Prostate gland (tissue), 2 donors: ENCODE data around the gene UBA5.

Source experiments
- POLR2A ChIP-seq: fragments of 450-650 bp; IDR thresholded peaks from one replicate; pipeline ENCODE4 v1.6.1; 2016; ENCODE audit warnings: antibody characterized with exemption, mild to moderate bottlenecking
- TF ChIP-seq, protein P1 (sequence below), 4 experiments: fragments of 200-600 bp in 2 of 4; fragments of 450-650 bp in 2 of 4; sonication (generic) in 2 of 4; IDR thresholded peaks; 1 replicate in 3 of 4; 2 replicates in 1 of 4; pipeline ENCODE4 v1.5.1; 2016 to 2019; ENCODE audit warnings: antibody characterized with exemption in 4 of 4, mild to moderate bottlenecking in 2 of 4, moderate library complexity in 2 of 4

DNA sequence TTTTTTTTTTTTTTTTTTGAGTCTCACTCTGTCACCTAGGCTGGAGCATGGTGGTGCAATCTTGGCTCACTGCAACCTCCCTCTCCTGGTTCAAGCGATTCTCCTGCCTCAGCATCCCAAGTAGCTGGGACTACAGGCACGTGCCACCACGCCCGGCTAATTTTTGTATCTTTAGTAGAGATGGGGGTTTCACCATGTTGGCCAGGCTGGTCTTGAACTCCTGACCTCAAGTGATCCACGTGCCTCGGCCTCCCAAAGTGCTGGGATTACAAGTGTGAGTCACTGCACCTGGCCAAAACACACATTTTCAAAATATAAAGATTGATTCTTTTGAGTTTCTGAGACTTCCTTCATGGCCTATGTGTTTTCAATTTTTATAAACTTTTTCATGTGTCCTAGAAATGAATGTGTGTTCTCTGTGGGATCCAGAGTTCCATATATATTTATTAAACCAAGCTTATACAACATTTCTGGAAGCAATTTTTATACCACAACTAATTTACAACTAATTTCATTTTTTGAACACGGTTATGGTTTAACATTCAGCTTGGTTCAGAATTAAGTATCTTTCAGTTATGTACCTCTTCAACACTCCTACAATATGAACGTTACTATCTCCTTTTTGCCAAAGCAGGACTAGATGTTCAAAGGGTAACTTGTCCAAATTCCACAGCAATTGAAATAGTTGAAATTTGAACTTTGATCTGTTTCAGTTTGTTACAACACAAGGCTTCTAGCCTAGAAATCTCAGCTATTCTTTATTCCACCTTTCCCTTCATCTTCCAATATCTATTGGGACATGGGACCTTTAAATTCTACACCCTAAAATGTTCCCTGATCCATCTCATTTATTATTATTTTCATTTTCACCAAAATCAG lies 2.0 kb upstream of the UBA5 start:
- TF ChIP-seq, protein P1, sequence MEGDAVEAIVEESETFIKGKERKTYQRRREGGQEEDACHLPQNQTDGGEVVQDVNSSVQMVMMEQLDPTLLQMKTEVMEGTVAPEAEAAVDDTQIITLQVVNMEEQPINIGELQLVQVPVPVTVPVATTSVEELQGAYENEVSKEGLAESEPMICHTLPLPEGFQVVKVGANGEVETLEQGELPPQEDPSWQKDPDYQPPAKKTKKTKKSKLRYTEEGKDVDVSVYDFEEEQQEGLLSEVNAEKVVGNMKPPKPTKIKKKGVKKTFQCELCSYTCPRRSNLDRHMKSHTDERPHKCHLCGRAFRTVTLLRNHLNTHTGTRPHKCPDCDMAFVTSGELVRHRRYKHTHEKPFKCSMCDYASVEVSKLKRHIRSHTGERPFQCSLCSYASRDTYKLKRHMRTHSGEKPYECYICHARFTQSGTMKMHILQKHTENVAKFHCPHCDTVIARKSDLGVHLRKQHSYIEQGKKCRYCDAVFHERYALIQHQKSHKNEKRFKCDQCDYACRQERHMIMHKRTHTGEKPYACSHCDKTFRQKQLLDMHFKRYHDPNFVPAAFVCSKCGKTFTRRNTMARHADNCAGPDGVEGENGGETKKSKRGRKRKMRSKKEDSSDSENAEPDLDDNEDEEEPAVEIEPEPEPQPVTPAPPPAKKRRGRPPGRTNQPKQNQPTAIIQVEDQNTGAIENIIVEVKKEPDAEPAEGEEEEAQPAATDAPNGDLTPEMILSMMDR (IDR thresholded peaks at IDR 0.05): no peak
- TF ChIP-seq POLR2A: no peak
